Loucy (cell line): ENCODE data around the gene HOXC5.

Experiments
- H2AFZ ChIP-seq: fragments of 200-600 bp; sonication (generic); 2 replicates; pipeline ENCODE4 v1.6.0; 2016; ENCODE audit warnings: antibody characterized with exemption, mild to moderate bottlenecking, low read length, moderate library complexity
- H3F3A ChIP-seq: fragments of 200-600 bp; 2 replicates; pipeline ENCODE4 v1.6.0; 2016; ENCODE audit warnings: antibody characterized with exemption, low read depth, mild to moderate bottlenecking
- H3K27me3 ChIP-seq: fragments of 200-600 bp; sonication (generic); 2 replicates; pipeline ENCODE4 v1.6.1; 2014; ENCODE audit warnings: low read length, mild to moderate bottlenecking; ENCODE audit not compliant: insufficient read depth, poor library complexity, severe bottlenecking
- H3K36me3 ChIP-seq: fragments of 200-600 bp; sonication (generic); 2 replicates; pipeline ENCODE4 v1.6.1; 2016; ENCODE audit warnings: low read length; ENCODE audit not compliant: insufficient read depth
- H3K4me1 ChIP-seq: fragments of 200-600 bp; sonication (generic); 2 replicates; pipeline ENCODE4 v1.5.1; 2014; ENCODE audit warnings: low read length, mild to moderate bottlenecking; ENCODE audit not compliant: insufficient read depth, poor library complexity, severe bottlenecking
- H3K4me2 ChIP-seq: fragments of 200-600 bp; sonication (generic); 2 replicates; pipeline ENCODE4 v1.6.0; 2014; ENCODE audit warnings: antibody characterized with exemption, low read length, low read depth, mild to moderate bottlenecking; ENCODE audit not compliant: poor library complexity, severe bottlenecking
- H3K4me3 ChIP-seq: fragments of 200-600 bp; sonication (generic); 2 replicates; pipeline ENCODE4 v1.5.1; 2014; ENCODE audit warnings: low read length, mild to moderate bottlenecking, mixed read lengths; ENCODE audit not compliant: poor library complexity, severe bottlenecking
- H3K79me2 ChIP-seq: fragments of 200-600 bp; sonication (generic); 2 replicates; pipeline ENCODE4 v1.6.1; 2014; ENCODE audit warnings: low read length; ENCODE audit not compliant: insufficient read depth
- H3K9ac ChIP-seq: fragments of 200-600 bp; sonication (generic); 2 replicates; pipeline ENCODE4 v1.6.0; 2014; ENCODE audit warnings: mild to moderate bottlenecking, low read depth, low read length, moderate library complexity; ENCODE audit not compliant: poor library complexity, severe bottlenecking
- H3K9me2 ChIP-seq: fragments of 200-600 bp; sonication (generic); replicated peaks from 2 replicates; pipeline ENCODE4 v1.6.1; 2016; ENCODE audit warnings: low read depth, low read length, mixed read lengths
- H3K9me3 ChIP-seq: fragments of 200-600 bp; sonication (generic); 2 replicates; pipeline ENCODE4 v1.6.1; 2014; ENCODE audit warnings: mild to moderate bottlenecking, antibody characterized with exemption, low read length, low read depth; ENCODE audit not compliant: insufficient read depth
- H4K20me1 ChIP-seq: fragments of 200-600 bp; sonication (generic); 2 replicates; pipeline ENCODE4 v1.6.0; 2014; ENCODE audit warnings: antibody characterized with exemption, low read length, mild to moderate bottlenecking; ENCODE audit not compliant: insufficient read depth, poor library complexity, severe bottlenecking
- EZH2phosphoT487 ChIP-seq: fragments of 200-600 bp; IDR thresholded peaks from 2 replicates; pipeline ENCODE4 v1.6.1; 2018; ENCODE audit warnings: antibody characterized with exemption, mild to moderate bottlenecking, moderate library complexity, borderline replicate concordance
- TF ChIP-seq, protein P1 (sequence below): fragments of 200-600 bp; sonication (generic); conservative IDR thresholded peaks from 2 replicates; pipeline ENCODE4 v1.5.1; 2014; ENCODE audit warnings: mild to moderate bottlenecking, antibody characterized with exemption, low read length

Gene HOXC5

DNA sequence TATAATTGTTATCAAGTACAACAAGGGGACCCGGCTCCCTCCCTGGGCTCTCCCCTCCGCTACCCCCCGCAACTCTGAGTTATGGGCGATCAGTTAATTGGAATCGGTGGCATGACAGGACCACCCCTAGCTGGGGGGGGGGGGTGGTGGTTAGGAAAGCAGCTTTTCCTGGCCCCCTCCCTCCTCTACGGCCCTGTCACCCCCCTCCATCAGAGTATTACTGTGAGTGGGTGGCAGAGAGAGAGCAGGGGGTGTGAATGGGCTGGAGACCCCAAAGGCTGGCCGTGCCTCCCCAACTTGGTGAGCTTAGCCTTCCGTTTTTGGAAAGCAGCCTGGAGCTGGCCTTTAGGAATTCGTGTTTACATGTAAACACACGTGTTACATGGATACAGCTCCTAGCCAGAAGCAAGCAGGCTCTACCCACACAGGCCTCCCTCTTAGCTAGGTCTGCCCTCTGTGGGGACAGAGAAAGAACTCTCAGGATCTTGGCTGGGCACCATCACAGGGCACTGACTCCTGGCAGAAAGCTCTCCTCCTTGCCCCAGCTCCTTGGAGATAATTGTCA is 19.7 kb downstream of the HOXC5 start:
- Histone ChIP-seq H3K79me2 (peaks cover 55% of the 10 kb centered on the region), H3K36me3 (peaks cover 38% of the 10 kb centered on the region), H4K20me1 (peaks cover 51% of the 10 kb centered on the region), H3K4me2 (peak overlapping the region; percentile 8), H3F3A (no peaks in the 10 kb centered on the region), H3K9ac (no peak overlapping the region), H3K9me2 (no peaks in the 10 kb centered on the region), H3K9me3 (no peaks in the 10 kb centered on the region), H3K4me3 (no peak overlapping the region), H2AFZ (no peak overlapping the region), H3K4me1 (peaks cover 40% of the 10 kb centered on the region), H3K27me3 (no peaks in the 10 kb centered on the region)
- no peak for TF ChIP-seq EZH2phosphoT487
- TF ChIP-seq, protein P1, sequence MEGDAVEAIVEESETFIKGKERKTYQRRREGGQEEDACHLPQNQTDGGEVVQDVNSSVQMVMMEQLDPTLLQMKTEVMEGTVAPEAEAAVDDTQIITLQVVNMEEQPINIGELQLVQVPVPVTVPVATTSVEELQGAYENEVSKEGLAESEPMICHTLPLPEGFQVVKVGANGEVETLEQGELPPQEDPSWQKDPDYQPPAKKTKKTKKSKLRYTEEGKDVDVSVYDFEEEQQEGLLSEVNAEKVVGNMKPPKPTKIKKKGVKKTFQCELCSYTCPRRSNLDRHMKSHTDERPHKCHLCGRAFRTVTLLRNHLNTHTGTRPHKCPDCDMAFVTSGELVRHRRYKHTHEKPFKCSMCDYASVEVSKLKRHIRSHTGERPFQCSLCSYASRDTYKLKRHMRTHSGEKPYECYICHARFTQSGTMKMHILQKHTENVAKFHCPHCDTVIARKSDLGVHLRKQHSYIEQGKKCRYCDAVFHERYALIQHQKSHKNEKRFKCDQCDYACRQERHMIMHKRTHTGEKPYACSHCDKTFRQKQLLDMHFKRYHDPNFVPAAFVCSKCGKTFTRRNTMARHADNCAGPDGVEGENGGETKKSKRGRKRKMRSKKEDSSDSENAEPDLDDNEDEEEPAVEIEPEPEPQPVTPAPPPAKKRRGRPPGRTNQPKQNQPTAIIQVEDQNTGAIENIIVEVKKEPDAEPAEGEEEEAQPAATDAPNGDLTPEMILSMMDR = no peak

DNA sequence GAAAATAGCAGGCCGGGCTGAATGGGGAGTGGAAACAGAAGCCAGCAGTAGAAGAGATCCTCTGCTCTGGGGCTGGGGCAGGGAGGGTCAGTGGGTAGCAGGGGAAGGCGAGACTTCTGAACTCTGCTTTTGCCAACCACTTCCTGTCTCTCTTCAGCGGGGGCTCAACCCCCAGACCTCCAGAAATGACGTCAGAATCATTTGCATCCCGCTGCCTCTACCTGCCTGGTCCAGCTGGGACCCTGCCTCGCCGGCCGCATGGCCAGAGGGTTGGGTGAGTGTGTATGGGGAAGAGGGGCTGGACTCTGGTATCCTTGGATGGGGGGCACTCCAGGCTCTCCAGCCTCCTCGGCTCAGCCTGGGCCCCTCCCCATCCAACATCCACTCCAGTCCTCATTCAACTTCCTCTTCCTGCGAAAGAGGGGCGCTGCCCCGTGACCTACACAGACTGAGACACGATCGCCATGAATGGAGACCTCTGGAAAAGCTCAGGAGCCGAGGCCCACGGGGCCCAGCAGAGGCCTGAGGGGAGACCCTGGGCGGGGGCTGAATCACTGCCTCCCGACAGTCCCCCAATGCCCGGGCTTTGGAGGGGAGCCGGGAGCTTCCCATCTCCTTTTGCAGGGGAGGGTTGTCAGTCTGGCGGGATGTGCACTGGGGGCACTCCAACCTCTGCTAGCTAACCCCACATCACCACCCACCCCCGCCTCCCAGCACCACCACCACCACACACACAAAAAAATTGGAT is 20.3 kb downstream of the HOXC5 start:
- no peaks in the 10 kb centered on the region for H3K9me3 ChIP-seq
- TF ChIP-seq, protein P1 = no peak
- TF ChIP-seq EZH2phosphoT487 = no peak
- no peak overlapping the region for H3K4me3 ChIP-seq
- H3F3A ChIP-seq = no peaks in the 10 kb centered on the region
- H3K27me3 ChIP-seq = no peaks in the 10 kb centered on the region
- peak overlapping the region; percentile 8 for H3K4me2 ChIP-seq
- no peak overlapping the region for H2AFZ ChIP-seq
- H3K36me3 ChIP-seq = peaks cover 39% of the 10 kb centered on the region
- H3K9me2 ChIP-seq = no peaks in the 10 kb centered on the region
- H4K20me1 ChIP-seq = peaks cover 45% of the 10 kb centered on the region
- peaks cover 49% of the 10 kb centered on the region for H3K79me2 ChIP-seq
- H3K4me1 ChIP-seq = peaks cover 40% of the 10 kb centered on the region
- H3K9ac ChIP-seq = no peak overlapping the region

DNA sequence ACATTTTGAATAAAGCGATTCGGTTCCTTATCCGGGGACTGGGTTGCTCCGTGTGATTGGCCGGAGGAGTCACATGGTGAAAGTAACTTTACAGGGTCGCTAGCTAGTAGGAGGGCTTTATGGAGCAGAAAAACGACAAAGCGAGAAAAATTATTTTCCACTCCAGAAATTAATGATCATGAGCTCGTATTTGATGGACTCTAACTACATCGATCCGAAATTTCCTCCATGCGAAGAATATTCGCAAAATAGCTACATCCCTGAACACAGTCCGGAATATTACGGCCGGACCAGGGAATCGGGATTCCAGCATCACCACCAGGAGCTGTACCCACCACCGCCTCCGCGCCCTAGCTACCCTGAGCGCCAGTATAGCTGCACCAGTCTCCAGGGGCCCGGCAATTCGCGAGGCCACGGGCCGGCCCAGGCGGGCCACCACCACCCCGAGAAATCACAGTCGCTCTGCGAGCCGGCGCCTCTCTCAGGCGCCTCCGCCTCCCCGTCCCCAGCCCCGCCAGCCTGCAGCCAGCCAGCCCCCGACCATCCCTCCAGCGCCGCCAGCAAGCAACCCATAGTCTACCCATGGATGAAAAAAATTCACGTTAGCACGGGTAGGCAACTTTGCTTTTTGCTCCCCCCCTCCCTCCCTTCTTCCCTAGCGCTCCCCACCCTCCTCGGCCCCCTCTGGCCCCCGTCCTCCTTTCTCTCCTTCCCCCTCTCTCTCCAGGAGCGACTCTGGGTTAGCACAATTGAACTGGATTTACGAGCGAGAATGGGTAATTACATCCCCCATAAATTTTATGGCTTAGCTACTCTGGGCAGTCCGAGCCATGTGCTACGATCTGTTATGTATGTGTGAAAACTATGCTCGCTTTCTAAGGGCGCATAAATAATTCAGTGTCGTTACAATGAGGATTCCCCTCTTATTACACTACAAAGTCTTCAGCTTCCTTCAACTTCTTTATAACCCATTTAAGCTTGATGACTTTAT is 21.2 kb downstream of the HOXC5 start, which contains the start of gene HOXC4:
HOXC4 (plus strand) TSS at position 85 of the 991 bp plus-strand sequence; CDS start at position 173, 88 bp downstream.
- Histone ChIP-seq H4K20me1 (peaks cover 38% of the 10 kb centered on the region), H3K4me3 (no peak within 1 kb of the TSS), H3K79me2 (peaks cover 41% of the 10 kb centered on the region; the same call in 1 of the 2 replicates), H2AFZ (no peak within 1 kb of the TSS), H3F3A (no peaks in the 10 kb centered on the region), H3K36me3 (peaks cover 45% of the 10 kb centered on the region), H3K4me1 (peaks cover 33% of the 10 kb centered on the region), H3K9me2 (no peaks in the 10 kb centered on the region), H3K27me3 (no peaks in the 10 kb centered on the region), H3K9me3 (no peaks in the 10 kb centered on the region), H3K9ac (no peak within 1 kb of the TSS), H3K4me2 (peak within 1 kb of the TSS; percentile 8)
- no peak for TF ChIP-seq EZH2phosphoT487
- TF ChIP-seq, protein P1 = no peak
